KG1 (cell line): ENCODE results near the gene LSP1.
"Not testable (repeated sequence)": the region's sequence is repeated elsewhere in the genome, so short reads cannot be mapped to it uniquely, and the experiment has no call there.

Source experiments
- DNase-seq: peaks from one replicate; lab custom pipeline; 2025; lab: John Stamatoyannopoulos, UW

Gene LSP1, protein sequence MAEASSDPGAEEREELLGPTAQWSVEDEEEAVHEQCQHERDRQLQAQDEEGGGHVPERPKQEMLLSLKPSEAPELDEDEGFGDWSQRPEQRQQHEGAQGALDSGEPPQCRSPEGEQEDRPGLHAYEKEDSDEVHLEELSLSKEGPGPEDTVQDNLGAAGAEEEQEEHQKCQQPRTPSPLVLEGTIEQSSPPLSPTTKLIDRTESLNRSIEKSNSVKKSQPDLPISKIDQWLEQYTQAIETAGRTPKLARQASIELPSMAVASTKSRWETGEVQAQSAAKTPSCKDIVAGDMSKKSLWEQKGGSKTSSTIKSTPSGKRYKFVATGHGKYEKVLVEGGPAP

DNA sequence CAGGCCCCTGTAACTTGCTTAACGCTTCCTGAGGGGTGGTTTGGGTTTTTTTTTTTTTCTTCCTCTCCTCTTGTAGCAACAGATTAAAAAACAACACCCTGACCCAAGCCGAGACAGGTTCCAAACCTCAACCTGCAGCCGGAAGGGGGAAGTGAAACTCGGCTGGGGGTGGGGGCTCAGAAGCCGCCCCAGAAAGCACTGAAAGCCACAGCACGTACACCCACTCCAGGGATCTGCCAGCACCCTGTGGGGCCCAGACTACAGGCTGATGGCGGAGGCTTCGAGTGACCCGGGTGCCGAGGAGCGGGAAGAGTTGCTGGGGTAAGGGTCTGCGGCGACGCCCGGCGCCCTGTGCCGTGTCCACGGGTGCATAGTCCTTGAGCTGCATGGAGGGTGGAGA lies at the start of gene LSP1:
Gene LSP1, plus strand, starts transcription at position 208 of the 400 bp plus-strand sequence. Its CDS starts 61 bp downstream, at position 269.
- DNase-seq = no peak

DNA sequence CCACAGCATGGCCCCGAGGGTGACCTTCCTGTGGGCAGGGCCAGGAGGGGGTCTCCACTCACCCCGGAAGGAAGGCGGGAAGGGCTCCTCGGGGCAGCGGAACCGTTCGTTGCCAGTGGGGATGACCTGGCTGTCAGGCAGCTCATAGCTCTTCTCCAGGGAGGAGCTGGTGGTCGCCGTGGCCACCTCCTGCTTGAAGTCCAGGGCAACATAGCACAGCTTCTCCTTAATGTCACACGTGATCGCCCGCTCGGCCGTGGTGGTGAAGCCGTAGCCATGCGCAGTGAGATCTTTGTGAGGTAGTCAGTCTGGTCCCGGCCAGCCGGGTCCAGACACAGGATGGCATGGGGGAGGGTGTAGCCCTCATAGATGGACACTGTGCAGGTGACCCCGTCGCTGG lies 49.6 kb upstream of the LSP1 start:
- no peak for DNase-seq

DNA sequence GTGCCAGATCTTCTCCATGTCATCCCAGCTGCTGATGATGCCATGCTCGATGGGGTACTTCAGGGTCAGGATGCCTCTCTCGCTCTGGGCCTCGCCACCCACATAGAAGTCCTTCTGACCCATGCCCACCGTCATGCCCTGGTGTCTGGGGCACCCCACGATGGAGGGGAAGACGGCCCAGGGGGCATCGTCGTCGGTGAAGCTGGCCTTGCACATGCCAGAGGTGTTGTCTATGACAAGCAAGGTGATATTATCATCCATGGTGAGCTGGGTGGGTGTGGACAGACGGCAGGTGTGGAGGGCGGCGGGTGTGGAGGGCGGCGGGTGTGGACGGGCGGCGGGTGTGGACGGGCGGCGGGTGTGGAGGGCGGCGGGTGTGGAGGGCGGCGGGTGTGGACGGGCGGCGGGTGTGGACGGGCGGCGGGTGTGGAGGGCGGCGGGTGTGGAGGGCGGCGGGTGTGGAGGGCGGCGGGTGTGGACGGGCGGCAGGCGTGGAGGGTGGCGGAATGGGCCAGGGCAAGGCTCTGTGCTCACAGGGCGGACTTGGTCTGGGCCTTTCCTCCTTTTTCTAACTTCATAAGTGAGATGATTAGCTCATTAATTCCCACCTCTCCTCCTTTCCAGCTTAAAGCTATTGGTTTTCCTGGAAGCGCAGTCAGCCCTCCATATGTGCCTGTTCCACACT lies 48.9 kb upstream of the LSP1 start:
- DNase-seq = not testable (repeated sequence)

DNA sequence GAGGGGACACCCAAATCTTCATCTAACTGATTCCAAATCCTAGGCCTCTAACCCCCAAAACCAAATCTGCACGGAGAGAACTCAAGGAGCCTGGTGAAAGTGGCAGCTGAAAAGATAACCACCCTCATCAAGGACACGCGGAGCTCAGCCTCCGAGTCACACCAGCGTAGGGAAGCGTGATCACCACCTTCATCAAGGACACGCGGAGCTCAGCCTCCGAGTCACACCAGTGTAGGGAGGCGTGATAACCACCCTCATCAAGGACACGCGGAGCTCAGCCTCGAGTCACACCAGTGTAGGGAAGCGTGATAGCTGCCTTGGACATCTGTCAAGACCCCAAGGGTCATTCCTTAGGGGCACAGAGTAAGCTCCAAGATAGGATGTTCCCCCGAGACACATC lies 47.4 kb upstream of the LSP1 start:
- no peak for DNase-seq

DNA sequence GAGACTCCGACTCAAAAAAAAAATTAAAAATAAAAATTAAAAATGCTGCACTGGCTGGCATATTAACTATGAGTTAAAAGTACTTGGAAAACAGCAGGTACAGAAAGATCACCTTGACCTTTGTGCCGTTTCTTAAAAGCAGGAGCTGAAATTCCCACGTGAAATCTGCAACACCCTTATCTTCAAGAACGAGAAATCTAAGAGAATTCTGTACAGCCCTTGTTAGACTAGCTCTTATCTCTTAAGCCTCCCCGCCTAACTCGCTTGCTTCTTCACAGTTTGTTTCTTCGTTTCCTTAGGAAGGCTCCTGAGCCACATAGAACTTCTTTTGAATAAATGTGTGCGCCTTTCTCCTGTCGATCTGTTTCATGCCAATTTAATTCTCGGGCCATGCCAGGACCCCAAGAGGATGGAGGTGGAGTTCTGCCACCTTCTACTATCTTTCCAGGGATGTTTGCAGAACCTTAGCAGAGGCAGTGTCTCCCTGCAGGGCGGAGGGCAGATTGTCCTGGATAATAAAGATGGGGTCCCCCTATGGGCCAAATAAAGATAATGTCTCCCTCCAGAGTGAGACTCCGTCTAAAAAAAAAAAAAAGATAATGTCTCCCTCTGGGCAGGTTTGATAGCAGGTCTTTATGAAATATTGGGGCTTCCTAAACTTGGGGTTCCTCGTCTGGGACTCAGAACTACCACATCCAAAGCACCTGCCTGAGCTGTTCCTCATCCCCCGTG lies 45.5 kb upstream of the LSP1 start:
- DNase-seq = no peak

DNA sequence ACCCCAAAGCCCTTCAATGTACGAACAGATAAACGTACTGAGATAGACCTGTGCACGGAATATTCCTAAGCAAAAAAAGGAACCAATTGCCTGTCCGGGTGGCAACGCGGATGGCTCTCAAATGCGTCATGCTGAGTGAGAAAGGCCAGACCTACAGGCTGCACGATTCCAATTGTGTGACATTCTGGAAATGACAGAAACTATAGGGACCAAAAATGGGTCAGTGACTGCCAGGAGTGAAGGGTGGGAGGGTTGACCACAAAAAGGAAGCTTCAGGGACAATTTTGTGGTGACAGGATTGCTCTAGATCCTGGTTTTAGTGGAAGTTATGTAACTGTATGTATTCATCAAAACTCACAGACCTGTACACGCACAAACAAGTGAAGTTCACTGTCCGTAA lies 42.1 kb upstream of the LSP1 start:
- no peak for DNase-seq

DNA sequence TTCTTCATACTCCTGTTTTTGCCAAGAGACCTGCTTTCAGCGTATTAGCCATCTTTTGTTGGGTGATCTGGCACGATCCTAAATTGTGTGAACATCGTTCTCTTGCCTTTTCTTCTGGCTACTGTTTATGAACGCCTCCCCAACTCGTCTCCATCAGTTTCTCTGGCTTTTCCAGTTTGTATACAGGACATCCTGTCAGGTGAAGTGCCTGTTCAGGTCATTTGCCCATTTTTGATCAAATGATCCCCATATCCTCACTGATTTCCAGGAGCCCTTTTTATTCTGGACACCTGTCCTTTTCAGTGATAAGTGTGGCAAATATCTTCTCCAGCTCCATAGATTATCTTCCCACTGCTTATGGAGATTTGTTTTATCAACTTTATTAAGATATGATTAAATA lies 40.6 kb upstream of the LSP1 start:
- DNase-seq = no peak

DNA sequence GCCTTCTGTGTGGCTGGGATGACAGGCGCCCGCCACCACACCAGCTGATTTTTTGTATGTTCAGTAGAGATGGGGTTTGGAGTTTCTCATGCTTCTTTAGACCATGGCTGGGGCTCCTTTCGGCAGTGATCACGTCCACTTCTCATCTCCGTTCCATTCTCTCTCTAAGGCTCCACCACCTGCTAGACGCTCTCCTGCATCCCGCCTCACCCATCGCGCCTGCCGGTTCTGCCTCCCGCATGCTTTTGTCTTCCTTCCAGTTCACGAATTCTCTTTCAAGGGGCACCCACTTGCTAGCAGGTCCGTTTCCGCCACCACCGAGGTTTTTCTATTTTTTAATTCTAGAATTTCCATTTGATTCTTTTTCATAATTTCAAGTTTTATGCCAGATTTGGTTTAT lies 40.1 kb upstream of the LSP1 start:
- DNase-seq = no peak

DNA sequence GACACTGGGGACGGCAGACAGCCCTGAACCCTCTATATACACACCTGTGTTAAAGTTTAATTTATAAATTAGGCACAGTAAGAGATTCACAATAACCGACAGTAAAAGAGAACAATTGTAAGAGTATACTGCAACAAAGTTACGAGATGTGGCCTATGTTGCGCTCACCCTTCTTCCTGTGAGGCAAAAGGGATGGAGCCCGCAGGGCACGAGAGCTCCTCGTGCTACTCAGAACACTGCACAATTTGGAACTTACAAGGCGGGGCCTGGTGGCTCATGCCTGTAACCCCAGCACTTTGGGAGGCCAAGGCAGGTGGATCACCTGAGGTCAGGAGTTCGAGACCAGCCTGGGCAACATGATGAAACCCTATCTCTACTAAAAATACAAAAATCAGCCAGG lies 39.5 kb upstream of the LSP1 start:
- DNase-seq = not testable (repeated sequence)

DNA sequence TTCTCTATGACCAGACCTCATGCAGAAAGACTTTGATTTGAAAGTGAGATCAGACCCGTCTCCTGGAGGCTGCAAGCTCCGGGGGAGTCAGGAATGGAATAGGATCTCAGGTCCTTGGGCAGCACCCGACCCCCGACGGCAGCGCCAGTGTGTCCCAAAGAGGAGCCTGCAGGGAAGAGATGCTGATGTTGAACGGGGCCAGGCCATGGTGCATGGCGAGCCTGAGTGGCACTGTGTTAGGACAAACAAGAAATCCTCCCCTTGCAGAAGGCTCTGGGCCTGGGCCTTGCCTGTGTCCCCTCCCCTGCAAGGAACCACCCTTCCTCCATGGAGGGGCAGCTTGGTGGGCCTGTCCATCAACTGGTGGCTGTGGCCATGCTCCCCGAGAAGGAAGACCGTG lies 38.2 kb upstream of the LSP1 start:
- DNase-seq = no peak

DNA sequence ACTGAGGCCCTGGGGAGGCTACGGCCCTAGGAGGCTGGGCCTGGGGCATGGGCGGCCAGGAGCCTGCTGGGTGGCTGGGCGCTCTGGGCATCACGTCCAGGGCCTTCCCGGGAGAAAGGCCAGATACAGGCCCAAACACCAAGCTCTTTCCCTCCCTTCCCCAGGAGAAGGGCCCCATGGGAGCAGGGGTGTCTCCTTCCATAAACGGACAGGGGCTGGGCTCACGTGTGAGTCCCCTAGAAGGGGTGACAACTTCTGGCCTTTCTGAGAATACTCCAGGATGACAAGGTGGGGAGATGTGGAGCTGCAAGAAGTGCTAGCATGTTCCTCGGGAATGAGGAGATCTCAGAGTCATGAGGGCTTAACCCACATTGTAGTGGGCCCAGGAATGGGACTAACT lies 37.6 kb upstream of the LSP1 start:
- no peak for DNase-seq

DNA sequence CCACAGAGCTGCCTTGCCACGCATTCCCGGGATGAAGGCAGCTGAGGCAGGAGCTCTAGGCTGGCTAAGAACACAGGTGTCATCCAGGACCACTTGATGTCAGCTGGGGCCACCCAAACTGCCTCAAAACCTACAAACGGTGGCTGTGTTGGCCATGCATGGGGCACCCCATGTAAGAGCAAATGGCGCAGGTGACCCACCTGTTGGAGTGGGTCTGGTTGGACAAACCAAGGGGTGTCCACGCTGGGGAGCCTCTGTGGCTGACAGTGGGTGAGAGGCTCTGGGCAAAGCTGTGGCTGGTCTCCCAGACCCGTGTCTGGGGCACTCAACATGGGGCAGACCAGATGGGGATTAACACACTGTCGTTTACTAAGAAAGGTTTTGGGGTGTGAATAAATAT lies 37.1 kb upstream of the LSP1 start:
- DNase-seq = no peak

DNA sequence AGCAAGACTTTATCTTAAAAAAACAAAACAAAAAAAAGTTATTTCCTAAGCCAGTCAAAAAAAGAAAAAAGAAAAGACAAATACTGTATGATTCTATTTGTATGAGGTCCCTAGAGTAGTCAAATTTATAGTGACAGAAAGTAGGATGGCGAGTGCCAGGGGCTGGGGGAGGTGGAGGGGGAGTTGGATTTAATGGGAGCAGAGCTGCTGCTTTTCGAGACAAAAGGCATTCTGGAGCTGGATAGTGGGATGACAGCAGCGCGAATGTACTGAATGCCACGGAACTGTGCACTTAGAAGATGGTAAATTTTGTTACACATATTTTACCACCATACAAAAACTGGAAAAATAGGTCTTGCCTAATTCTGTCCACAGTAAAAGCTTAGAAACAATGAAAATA lies 35.9 kb upstream of the LSP1 start:
- no peak for DNase-seq

DNA sequence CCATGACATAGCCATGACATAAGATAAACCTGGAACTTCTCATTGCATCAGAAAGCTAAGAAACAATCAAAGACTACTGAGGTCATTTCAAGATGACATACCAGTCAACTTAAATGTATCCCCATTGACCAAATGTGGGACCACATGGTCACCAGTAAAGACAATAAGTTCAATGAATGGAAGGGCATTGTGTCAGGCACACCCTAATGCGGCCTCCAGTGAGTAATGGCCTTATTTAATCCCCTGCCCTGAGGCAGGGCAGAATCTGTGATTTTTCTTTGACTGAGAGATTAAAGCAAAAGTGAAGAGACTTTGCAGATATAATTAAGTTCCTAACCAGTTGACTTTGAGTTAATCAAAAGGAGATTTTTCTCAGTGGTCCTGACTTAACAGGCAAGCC lies 35.4 kb upstream of the LSP1 start:
- DNase-seq = no peak

DNA sequence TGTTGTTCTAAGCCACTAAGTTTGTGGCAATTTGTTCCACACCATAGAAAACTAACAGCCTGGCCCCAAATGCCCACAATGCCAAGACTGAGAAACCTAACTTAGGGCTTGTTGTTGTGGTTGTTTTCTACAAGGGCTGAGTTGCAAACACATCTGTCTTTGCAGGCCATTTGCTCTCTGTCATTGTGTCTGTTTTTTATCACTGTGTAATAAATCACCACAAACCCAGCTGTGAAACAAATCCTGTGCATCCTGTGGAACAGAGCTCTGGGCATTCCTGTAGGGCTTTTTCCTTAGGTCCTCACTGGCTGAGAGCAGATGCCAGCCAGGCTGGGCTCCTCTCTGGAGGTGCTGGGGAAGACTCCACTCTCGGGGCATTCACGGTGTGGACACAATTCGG lies 33.8 kb upstream of the LSP1 start:
- DNase-seq = no peak

DNA sequence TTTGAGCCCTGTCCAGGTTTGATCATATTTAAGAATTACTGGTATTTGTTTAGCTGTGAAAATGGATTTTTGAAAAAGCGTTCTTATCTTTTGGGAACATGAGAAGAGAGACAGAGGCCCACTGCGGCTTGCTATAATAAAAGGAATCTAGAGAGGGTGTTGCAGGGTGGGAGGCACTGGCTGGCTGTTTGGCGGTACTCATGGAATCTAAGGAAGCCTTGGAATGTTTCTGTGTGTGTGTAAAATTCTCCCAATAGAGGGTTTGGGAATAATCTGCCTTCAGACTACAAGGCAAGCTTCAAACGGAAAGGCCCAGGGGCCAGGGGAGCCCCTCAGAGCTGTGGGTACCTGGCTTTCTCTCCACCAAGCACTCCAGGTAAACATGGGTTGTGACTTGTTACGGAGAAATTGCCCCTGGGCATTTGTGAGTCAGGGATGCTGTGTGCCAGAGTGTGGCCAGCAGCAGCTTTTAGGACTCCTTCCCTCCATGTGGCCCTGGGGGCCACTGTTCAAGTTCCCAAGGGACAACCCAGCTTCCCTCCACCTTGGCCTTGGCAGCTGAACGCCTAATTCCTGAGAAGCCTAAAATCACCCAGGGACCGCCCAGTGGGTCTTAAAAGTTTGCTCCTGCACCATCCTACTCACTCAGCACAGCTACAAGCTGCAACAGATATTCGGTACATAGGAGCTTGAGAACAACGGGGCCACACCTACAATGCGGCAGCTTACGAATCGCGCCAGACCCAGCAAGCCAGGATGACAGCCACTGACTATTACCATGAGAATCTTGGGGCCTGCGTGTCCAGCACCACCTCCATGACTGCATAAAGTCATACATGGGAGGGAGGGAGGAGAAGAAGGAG lies 32.2 kb upstream of the LSP1 start:
- no peak for DNase-seq

DNA sequence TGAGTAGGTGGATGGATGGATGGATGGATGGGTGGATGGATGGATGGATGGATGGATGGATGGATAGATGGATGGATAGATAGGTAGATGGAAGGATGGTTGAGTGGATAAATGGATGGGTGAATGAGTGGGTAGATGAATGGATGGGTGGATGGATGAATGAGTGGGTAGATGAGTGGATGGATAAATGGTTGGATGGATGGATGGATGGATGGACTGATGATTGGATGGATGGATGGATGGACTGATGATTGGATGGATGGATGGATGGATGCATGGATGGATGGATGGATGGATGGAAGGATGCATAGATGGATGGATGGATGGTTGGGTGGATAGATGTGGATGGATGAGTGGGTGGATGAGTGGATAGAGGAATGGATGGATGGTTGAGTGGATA lies 31.3 kb upstream of the LSP1 start:
- no peak for DNase-seq

DNA sequence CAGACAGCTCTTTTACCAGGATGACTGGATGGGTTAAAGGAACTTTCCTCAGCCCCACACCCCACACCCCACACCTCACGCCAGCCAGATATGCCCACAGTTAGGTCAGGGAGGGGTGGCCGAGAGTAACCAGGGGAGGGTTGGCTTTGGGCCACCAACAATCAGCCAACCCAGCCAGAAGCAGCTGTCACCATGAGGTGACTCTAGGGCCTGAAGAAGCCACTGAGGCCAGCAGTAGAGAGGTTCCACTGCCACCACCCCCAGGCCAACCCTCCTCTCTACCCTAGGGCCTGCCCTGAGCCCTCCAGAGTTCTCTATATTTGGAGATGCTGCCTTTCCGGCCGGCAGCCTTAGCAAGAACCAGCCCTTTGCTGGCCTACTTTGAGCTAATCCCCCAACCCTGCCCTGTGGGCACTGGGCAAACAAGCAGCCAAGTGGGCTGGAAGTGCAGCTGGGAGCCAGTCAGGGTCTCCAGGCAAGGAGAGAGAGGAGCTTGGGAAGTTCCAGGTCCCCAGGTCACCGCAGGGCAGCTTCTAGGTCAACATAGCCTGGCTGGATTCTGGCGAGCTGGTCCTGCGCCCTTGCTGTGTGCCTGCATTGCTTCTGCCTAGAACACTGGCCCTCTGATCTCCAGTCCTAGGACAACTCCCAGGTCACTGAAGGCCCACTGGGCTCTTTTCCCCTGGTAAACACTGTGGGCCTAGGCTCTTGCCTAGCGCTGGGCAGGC lies 30.1 kb upstream of the LSP1 start:
- DNase-seq = no peak

DNA sequence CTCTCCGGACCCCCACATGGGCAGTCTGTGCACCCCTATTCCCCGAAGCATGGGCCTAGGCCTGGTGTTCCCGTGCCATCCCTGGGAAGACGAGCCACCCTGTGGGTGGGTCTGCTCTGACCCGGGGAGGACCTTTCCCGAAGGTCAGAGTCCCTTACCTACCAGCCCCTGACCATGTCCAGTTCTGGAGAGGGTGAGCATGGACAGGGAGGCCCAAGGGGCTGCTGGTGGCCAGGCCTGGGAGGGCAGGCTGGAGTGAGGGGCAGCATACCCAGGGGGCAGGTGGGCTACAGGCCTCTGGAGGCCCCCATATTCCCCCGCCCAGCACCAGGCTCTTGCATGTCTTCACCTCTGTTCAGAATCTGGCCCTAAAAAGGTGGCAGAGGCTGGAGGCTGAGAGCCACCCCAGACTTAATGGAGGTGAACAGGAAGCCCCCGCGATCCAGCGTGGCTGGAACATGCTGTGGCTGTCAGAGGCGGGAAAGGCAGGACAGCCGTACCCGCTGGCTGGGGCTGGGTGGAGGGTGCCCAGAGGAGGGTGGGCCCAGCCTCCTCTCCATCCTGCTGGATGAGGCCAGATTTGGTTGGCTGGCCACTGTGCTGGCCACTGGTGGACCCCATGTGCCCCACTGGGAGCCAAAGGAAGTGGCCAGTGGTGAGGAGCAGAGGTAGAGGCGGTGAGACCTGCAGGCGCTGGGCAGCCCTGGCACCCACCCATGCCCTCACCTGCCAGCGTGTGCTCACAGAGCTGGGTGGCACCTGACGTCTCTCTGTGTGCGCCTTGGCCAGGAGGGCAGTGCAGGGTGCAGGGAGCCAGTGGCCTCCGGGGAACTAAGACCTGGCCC lies 29.3 kb upstream of the LSP1 start:
- no peak for DNase-seq

DNA sequence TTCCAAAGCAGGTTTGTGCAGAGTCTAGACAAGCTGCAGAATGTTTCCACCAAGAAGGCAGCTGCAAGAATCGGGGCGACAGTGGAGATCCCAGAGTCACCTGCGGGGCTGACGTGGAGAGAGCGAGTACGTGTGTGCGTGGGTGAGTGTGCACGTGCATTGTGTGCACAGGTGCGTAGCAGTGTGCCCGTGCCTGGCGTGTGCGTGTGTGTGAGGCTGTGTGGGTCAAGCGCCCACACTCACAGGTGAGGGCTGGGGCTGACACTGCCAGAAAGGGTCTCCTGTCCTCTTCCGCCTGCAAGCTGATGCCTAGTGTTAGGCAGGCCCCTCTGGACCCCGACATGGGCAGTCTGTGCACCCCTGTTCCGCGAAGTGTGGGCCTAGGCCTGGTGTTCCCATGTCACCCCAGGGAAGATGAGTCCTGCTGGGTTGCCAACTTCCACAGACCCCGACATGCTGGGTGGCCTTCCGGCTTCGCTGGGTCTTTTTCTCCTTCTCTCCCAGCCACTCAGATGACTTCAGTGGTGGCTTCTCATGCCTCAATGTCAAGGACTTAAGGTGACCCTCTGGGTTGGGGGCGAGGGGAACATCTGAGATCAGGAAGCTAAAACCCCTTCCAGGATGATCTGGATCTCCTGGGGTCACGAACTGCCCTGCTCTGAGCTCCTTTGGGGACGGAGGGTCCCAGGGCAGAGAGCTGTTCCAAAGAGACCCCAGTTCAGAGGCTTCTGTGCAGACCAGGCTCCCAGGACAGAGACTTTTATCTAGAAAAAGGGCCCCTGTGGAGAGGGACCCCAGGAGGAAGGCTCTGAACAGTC lies 28.5 kb upstream of the LSP1 start:
- no peak for DNase-seq
